Large intestine (tissue), 3 donors: ENCODE results near the gene PLPPR5. TPM values are rescaled to one million over a fixed set of nuclear protein-coding genes. Genes with fewer than 3 reads are reported as not detected.

Source experiments
- DNase-seq, 2 donors: peaks; one replicate each; pipeline versions ENCODE4 v3.0.0 to v3.0.0-alpha.2; 2013
- H3K27ac ChIP-seq: one replicate; pipeline ENCODE4 v1.5.1; 2013; ENCODE audit warnings: low read length
- H3K27me3 ChIP-seq: 2 replicates; pipeline ENCODE4 v1.6.1; 2013; ENCODE audit warnings: low read length; ENCODE audit not compliant: control insufficient read depth, insufficient read depth
- H3K36me3 ChIP-seq: 2 replicates; pipeline ENCODE4 v1.6.1; 2013; ENCODE audit warnings: low read length; ENCODE audit not compliant: control insufficient read depth, insufficient read depth
- H3K4me1 ChIP-seq: one replicate; pipeline ENCODE4 v1.6.1; 2013; ENCODE audit warnings: low read length; ENCODE audit not compliant: control insufficient read depth, insufficient read depth
- H3K4me3 ChIP-seq: one replicate; pipeline ENCODE4 v1.5.1; 2013; ENCODE audit warnings: low read length
- H3K9me3 ChIP-seq: one replicate; pipeline ENCODE4 v1.6.1; 2013; ENCODE audit warnings: mild to moderate bottlenecking, low read depth, low read length, moderate library complexity; ENCODE audit not compliant: control insufficient read depth
- whole genome bisulfite sequencing: methylation state at CpG from one replicate; pipeline ENCODE4 v1.1.5; 2013; ENCODE audit warnings: low lambda C conversion rate; ENCODE audit not compliant: insufficient coverage; 5-methylcytosine and 5-hydroxymethylcytosine counted together
- polyA plus RNA-seq: library from polyadenylated mRNA; unstranded; fragments of 120-200 nt; gene quantifications from one replicate; pipeline ENCODE4 v1.2.1, GENCODE V29; 2013

Gene PLPPR5
- polyA plus RNA-seq, 1 donor: 3.1 TPM

DNA sequence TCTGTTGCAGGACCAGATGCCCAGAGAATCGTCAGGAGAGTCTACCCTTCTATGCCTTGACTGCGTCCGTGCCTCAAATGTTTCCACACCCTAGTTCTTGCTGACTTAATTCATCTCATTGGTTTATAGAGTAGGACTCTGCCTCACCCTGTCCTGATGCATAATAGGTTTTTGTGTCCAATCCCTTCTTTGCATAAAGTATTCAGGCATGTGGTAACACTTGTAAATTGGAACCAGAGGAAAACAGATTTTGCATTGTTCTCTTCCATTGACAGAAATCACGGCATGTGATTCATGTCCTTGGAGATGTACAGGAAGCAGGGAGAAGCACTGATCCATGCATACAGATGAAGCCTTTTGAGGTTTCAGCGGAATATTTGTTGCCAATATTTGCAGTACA is 29.5 kb downstream of the PLPPR5 start:
- no peak overlapping the region for H3K27ac ChIP-seq
- no peaks in the 10 kb centered on the region for H3K4me1 ChIP-seq
- 83% methylated on average over 2 of the region's 5 CpGs for WGBS
- DNase-seq: no peak
- H3K27me3 ChIP-seq: no peaks in the 10 kb centered on the region
- H3K4me3 ChIP-seq: no peak overlapping the region
- no peaks in the 10 kb centered on the region for H3K36me3 ChIP-seq
- H3K9me3 ChIP-seq: no peaks in the 10 kb centered on the region

- Histone ChIP-seq H3K4me1 (no peaks in the 10 kb centered on the region), H3K36me3 (no peaks in the 10 kb centered on the region), H3K27ac (no peak overlapping the region), H3K27me3 (no peaks in the 10 kb centered on the region), H3K4me3 (no peak overlapping the region), H3K9me3 (no peaks in the 10 kb centered on the region)
- 100% methylated on average over 1 of the region's 1 CpG for WGBS
- DNase-seq: no peak
These were observed 34.7 kb downstream of the PLPPR5 start for GRCh38 chr1:98969798-98970490.

DNA sequence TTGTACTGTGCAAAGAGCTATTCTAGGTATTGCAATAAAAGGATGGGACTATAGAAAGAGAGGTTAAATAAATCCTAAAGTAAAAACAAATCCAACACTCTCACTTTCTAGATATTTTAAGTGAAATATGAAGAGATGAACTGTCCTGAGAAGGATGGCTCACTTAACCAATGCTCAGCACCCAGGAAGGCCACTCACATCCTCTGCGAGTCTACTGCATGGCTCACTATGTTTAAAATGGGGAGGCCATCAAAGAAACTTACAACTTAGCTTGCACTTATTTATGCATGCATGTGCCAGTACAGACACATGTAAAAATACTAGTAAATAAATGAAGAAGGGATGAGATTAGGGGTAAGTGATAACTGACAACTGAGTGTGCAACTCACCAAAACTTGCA is 37.5 kb downstream of the PLPPR5 start:
- no CpG with 5 or more reads among the region's 1 CpG for WGBS
- Histone ChIP-seq H3K4me3 (no peak overlapping the region), H3K27me3 (no peaks in the 10 kb centered on the region), H3K4me1 (no peaks in the 10 kb centered on the region), H3K36me3 (no peaks in the 10 kb centered on the region), H3K9me3 (no peaks in the 10 kb centered on the region), H3K27ac (no peak overlapping the region)
- DNase-seq: no peak

- no peaks in the 10 kb centered on the region for H3K27me3 ChIP-seq
- no peaks in the 10 kb centered on the region for H3K4me1 ChIP-seq
- no peak overlapping the region for H3K27ac ChIP-seq
- H3K36me3 ChIP-seq: no peaks in the 10 kb centered on the region
- WGBS: no CpG with 5 or more reads among the region's 3 CpGs
- no peak for DNase-seq
- no peak overlapping the region for H3K4me3 ChIP-seq
- no peaks in the 10 kb centered on the region for H3K9me3 ChIP-seq
These were observed 39.3 kb downstream of the PLPPR5 start for GRCh38 chr1:98965394-98965793.

DNA sequence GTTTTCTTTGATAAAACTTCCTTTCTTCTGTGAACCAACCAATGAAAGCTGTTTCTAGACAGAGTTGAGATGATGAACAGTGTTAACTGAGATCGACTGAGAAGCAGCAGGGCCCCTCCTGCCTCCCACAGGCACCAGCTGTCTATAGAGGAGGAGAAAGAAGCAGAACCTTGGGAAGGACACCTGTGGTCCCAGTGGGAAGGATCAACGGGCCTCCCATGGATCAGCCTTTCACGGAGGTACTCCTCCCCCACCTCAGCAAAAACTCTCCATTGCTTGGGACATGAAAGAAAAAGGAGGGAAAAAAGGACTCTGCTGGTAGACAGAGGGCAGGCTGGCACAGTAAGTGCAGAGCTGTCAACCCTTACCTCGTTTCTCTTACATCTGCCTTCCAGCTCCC is 40.5 kb downstream of the PLPPR5 start:
- H3K4me1 ChIP-seq: no peaks in the 10 kb centered on the region
- no peaks in the 10 kb centered on the region for H3K9me3 ChIP-seq
- DNase-seq: no peak
- H3K27me3 ChIP-seq: no peaks in the 10 kb centered on the region
- WGBS: 60% methylated on average over 1 of the region's 4 CpGs
- no peak overlapping the region for H3K27ac ChIP-seq
- no peak overlapping the region for H3K4me3 ChIP-seq
- H3K36me3 ChIP-seq: no peaks in the 10 kb centered on the region

DNA sequence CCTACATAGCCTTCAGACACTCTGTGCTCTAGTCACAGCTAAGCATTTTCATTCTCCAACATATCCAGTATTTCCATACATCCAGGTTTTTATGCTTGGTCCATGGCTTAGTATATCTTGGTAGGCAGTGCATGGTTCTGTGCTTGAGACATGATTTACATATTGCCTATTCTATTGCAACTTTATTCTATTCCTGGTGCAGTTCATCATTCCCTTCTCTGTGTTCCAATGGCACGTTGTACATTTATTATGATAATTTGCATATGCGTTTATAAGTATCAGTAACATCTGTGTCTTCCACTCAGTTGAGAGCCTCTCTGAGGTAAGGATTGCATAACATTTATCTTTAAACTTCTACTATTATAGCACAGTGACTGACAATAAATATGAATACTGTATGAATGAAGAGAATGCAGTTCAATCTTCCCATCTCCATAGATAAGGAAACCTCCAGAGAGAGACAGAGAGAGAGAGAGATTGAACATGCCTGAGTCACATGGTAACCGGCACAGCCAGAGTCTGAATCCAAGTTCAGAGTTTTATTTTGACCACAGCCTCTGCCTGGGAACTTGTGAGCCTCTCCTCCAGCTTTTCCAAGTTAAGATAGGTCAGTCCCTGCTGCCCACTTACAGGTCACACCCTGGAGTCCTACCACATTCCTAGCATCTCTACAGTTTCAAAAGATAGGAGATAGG is 41.5 kb downstream of the PLPPR5 start:
- H3K36me3 ChIP-seq: no peaks in the 10 kb centered on the region
- no peak for DNase-seq
- no CpG with 5 or more reads among the region's 3 CpGs for WGBS

DNA sequence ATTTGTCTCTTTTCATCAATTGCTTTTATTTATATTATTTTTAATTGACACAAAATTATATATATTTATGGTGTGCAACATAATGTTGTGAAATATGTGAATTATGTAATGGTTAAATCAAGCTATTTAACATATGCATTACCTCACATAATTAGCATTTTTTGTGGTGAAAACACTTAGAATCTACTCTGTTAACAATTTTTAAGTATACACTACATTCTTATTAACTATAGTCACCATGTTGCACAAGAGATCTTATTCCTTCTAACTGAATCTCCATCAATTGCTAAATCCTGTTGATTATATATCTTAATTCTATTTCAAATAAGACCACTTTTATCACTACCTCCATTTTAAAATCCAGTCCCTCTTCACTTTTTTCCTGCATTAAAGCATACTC is 42.5 kb downstream of the PLPPR5 start:
- no peak for DNase-seq
- no peaks in the 10 kb centered on the region for H3K27me3 ChIP-seq
- no peak overlapping the region for H3K4me3 ChIP-seq
- no peak overlapping the region for H3K27ac ChIP-seq
- no peaks in the 10 kb centered on the region for H3K36me3 ChIP-seq
- no peaks in the 10 kb centered on the region for H3K4me1 ChIP-seq
- no peaks in the 10 kb centered on the region for H3K9me3 ChIP-seq

More for the DNA sequence above, 41.5 kb downstream of the PLPPR5 start:
- no peak overlapping the region for H3K4me3 ChIP-seq
- H3K27ac ChIP-seq: no peak overlapping the region
- no peaks in the 10 kb centered on the region for H3K27me3 ChIP-seq
- no peaks in the 10 kb centered on the region for H3K9me3 ChIP-seq
- no peaks in the 10 kb centered on the region for H3K4me1 ChIP-seq

GRCh38 chr1:98949621-98950020 is 55.0 kb downstream of the PLPPR5 start:
- no peaks in the 10 kb centered on the region for H3K36me3 ChIP-seq
- no peaks in the 10 kb centered on the region for H3K4me1 ChIP-seq
- H3K4me3 ChIP-seq: no peak overlapping the region
- H3K27ac ChIP-seq: no peak overlapping the region
- no peak for DNase-seq
- H3K9me3 ChIP-seq: no peaks in the 10 kb centered on the region
- H3K27me3 ChIP-seq: no peaks in the 10 kb centered on the region

GRCh38 chr1:98949166-98949565 is 55.5 kb downstream of the PLPPR5 start:
- H3K4me3 ChIP-seq: no peak overlapping the region
- WGBS: 50% methylated on average over 2 of the region's 2 CpGs
- no peaks in the 10 kb centered on the region for H3K36me3 ChIP-seq
- no peaks in the 10 kb centered on the region for H3K4me1 ChIP-seq
- no peaks in the 10 kb centered on the region for H3K27me3 ChIP-seq
- H3K9me3 ChIP-seq: no peaks in the 10 kb centered on the region
- H3K27ac ChIP-seq: no peak overlapping the region
- DNase-seq: no peak

- Histone ChIP-seq H3K27me3 (no peaks in the 10 kb centered on the region), H3K9me3 (no peaks in the 10 kb centered on the region), H3K36me3 (no peaks in the 10 kb centered on the region), H3K4me3 (no peak overlapping the region), H3K4me1 (no peaks in the 10 kb centered on the region), H3K27ac (no peak overlapping the region)
- no peak for DNase-seq
- WGBS: 83% methylated on average over 2 of the region's 3 CpGs
These were observed 57.6 kb downstream of the PLPPR5 start for GRCh38 chr1:98947071-98947470.

- no peak overlapping the region for H3K27ac ChIP-seq
- no peaks in the 10 kb centered on the region for H3K36me3 ChIP-seq
- no peaks in the 10 kb centered on the region for H3K4me1 ChIP-seq
- no peak for DNase-seq
- H3K27me3 ChIP-seq: no peaks in the 10 kb centered on the region
- WGBS: 33% methylated on average over 1 of the region's 4 CpGs
- H3K9me3 ChIP-seq: no peaks in the 10 kb centered on the region
- H3K4me3 ChIP-seq: no peak overlapping the region
These were observed 64.0 kb downstream of the PLPPR5 start for GRCh38 chr1:98940722-98941079.
